GM19025 (cell line): Measurements from ENCODE around the gene CCR5AS.
"Not testable (repeated sequence)": the region's sequence is repeated elsewhere in the genome, so short reads cannot be mapped to it uniquely, and the experiment has no call there.

ENCODE experiments used
- ATAC-seq: cut with Tn5 transposase; IDR thresholded peaks from one replicate; pipeline ENCODE4 v1.9.1; 2021; ENCODE audit warnings: mild to moderate bottlenecking, low read depth, moderate library complexity; ENCODE audit not compliant: unreplicated experiment

CCR5AS gene

GRCh38 chr3:46406443-46406787 lies 451 bp downstream of the CCR5AS start:
- ATAC-seq, result no peak

DNA sequence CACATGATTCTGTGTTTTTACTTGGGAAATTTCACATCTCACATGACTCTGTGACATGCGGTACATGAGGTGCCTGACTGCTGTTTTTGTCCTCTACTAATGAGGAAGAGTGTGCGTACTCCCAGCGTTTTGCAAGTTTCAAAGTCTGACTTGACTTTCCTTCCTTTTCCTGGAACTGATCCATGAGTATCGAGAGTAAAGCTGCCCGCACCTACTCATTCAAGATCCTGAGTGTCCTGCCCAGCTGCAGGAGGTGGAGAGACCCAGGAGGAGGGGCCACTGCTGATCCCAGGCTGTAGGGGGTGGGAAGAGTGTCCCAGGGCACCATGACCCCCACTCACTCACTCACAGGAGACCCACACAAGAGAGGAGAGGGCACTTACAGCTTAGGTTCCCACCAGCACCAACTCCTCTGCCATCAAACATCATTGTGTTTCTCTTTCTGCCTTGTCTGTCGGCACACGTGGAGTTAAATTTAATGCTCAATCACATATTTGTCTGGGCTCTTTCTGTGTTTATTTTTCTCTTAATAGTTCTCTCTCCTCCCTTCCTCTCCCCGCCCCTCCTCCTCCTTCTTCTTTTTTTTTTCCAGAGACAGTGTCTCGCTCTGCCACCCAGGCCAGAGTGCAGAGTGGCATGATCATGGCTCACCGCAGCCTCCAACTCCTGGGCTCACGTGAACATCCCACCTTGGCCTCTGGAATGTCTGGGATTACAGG lies 1.4 kb downstream of the CCR5AS start:
- no peak for ATAC-seq

- ATAC-seq, result not testable (repeated sequence)
These were observed 4.0 kb downstream of the CCR5AS start for GRCh38 chr3:46402902-46403301.

GRCh38 chr3:46401579-46401978 lies 5.3 kb downstream of the CCR5AS start:
- ATAC-seq, result no peak

DNA sequence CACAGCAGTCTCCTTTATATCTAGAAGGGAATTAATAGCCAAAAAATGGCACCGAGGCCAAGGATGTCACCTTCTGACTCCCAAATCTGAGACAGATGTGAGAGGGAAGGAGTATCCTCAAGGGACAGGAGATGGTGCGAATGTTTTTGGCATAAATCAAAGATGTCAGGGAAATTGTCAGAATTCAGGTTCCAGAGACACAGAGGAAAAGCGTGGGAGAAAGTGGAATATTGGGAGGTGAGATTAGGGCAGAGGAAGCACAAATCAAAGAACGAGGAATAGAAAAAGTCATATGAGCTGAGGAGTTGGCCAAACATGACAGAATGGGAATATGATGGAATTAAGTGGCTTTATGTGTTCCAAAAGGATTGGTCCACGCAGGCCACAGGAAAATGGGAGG lies 6.0 kb downstream of the CCR5AS start:
- ATAC-seq, result no peak

DNA sequence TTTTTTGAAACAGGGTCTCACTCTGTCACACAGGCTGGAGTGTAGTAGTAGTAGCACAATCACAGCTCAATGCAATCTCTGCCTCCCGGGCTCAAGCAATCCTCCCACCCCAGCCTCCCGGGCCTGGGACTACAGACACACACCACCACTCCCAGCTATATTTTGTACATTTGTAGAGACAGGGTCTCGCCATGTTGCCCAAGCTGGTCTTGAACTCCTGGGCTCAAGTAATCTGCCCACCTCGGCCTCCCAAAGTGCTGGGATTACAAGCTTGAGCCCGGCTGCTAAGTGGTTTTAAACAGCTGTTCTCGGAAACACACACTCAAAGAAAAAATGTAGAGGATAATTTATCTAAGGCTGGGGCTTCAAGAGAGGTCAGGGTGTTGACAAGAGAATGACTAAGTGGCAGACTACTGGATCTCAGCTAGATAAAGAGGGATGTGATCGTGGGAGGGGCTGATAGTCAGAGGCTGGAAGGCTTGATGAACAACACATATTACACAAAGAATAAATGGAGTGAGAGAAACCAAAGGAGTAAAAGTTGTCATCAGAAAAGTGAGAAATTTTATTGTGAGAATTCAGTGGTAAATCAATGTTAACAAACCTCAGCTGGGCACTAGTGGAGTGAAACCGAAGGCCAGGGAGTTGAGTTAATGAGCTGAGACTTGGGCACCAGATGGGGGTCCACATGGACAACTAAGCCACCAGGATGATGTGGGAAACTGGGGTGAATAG lies 6.7 kb downstream of the CCR5AS start:
- ATAC-seq, result no peak

- no peak for ATAC-seq
These were observed 7.3 kb downstream of the CCR5AS start for GRCh38 chr3:46399557-46399956.

GRCh38 chr3:46399098-46399497 lies 7.8 kb downstream of the CCR5AS start:
- ATAC-seq, result no peak

GRCh38 chr3:46398186-46398955 lies 8.5 kb downstream of the CCR5AS start:
- ATAC-seq, result no peak

GRCh38 chr3:46397111-46397510 lies 9.8 kb downstream of the CCR5AS start:
- ATAC-seq, result no peak

- no peak for ATAC-seq
These were observed 10.9 kb downstream of the CCR5AS start for GRCh38 chr3:46395766-46396530.

- no peak for ATAC-seq
These were observed 11.6 kb downstream of the CCR5AS start for GRCh38 chr3:46395210-46395661.

DNA sequence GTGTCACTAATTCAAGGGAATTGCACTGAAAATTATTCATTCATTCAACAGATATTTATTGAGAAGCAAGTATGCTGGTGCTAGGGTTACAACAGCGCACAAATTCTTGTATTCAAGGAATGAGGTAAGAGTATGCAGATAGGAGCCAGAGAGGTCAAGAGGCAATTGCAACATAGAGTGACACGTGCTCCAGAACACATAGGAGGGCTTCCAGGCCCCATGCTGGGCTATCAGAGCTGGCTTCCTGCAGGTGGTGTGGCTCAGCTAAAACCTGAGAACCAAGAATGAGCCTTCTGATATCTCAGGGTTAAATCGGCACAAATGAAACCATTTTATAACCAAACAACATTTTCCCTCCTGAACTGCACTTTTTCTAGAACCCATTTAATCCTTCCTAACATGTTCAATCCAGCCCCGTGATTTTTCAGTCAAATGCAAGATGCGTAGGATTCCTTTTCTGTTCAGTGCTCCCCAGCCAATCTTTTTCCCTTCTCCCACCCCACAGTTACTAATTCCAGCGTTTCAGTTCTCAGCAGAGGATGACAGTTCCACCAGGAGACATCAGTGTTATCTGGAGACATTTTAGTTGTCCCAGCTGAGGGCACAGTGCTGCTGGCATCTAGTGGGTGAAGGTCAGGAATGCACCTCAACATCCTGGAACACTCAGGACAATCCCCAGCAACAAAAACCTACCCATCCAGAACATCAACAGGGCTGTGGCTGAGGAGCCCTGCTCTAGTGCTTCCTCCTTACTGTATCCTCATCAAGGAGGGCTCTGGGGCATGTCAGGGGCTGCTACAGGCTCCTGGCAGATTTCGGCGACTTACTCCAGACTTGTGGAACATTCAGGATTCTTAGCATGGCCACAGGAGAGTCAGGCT lies 13.1 kb downstream of the CCR5AS start:
- ATAC-seq, result no peak

GRCh38 chr3:46393011-46393410 lies 13.9 kb downstream of the CCR5AS start:
- ATAC-seq, result no peak

GRCh38 chr3:46391526-46391925 lies 15.3 kb downstream of the CCR5AS start:
- not testable (repeated sequence) for ATAC-seq

- no peak for ATAC-seq
These were observed 17.6 kb downstream of the CCR5AS start for GRCh38 chr3:46389306-46389705.

DNA sequence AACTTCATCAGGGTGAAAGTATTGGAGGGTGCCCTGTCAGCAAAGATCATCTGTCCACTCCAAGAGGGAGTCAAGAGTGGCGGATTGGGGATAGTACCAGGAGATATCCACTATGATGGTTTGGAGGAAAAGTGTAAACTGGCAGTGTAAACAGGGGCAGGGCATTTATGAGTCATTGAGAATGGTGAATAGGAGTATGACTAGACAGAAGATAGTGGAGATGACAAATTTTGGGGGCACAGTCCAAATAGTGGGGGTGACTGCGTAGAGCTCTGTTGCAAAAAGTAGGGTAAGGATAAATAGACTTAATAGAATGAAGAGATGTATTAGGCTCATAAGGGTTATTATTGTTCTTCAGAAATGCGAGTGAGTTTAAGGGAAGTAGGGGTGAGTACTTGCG lies 18.0 kb downstream of the CCR5AS start:
- ATAC-seq, result not testable (repeated sequence)

- no peak for ATAC-seq
These were observed 20.7 kb downstream of the CCR5AS start for GRCh38 chr3:46386205-46386604.

- ATAC-seq, result no peak
These were observed 22.9 kb downstream of the CCR5AS start for GRCh38 chr3:46383951-46384330.
